CD1c-positive myeloid dendritic cell (primary cell): ENCODE results near the gene ASRGL1.
A peak's percentile ranks its signal among the peaks of the same experiment; 100 is the strongest.

Source experiments
- DNase-seq: peaks from one replicate; pipeline ENCODE4 v3.0.0-alpha.2; 2016; ENCODE audit errors: extremely low spot score

ASRGL1 gene

GRCh38 chr11:62393061-62393611, 55.9 kb downstream of the ASRGL1 start:
- peak; percentile 16 for DNase-seq

GRCh38 chr11:62393735-62394134, 56.5 kb downstream of the ASRGL1 start:
- DNase-seq: no peak

DNA sequence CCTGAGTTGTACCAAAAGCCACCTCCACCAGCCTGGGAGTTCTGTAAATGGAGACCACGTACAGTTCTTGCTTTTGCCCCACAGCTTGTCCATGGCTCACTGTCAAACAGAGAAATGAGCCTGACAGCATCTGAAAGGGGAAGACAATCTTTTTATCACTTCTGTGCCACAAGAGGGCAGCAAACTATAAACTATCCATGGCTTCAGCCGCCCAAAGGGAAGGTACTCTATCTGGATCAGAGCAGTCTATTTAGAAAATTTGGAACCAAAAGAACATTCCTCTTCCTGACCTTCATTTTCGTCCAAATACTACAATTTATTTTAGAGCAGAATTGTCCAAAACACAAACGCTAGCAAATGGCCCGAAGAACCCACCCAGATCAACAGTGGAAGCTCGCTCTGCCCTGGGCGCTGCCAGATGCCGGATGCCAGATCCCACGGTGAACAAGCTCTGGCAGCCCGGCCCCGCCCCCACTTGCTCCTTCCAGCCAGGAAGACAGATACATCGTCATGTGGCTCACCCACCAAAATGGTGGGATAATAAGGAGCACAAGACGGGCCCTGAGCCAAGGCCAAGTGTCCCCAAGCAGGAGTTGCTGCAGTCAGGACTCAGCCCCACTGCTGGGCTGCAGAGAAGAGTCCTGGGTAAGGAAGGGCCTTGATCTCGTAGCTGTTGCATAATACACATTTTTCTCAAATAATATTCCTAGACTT, 57.7 kb downstream of the ASRGL1 start:
- DNase-seq: peak; percentile 84

DNA sequence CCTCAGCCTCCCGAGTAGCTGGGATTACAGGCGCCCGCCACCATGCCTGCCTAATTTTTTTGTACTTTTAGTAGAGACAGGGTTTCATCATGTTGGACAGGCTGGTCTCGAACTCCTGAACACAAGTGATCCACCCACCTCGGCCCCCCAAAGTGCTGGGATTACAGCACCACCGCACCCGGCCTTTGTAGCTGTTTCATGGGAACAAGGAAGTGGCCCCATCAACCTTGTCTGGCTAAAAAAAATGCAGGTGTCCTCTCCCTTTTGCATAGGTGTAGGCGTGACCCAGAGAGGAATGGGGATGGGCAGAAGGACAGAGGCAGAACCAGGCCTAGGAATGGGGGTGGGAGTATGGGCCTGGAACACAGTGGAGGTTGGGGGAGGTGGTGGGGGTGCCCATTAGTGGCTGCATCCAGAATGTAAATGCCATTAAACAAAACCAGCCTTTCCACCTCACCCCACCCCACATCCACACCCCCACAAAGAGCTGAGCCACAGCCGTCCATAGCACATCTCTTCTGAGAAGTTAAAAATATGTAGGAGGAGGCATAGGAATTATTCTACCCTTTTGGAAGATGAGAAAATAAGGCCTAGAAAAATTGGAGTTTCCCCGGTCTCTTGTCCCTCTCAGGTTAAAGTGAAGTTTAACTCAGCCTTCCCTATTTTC, 58.8 kb downstream of the ASRGL1 start:
- DNase-seq: no peak

- DNase-seq: no peak
Measured at GRCh38 chr11:62398011-62398994, 61.1 kb downstream of the ASRGL1 start.

DNA sequence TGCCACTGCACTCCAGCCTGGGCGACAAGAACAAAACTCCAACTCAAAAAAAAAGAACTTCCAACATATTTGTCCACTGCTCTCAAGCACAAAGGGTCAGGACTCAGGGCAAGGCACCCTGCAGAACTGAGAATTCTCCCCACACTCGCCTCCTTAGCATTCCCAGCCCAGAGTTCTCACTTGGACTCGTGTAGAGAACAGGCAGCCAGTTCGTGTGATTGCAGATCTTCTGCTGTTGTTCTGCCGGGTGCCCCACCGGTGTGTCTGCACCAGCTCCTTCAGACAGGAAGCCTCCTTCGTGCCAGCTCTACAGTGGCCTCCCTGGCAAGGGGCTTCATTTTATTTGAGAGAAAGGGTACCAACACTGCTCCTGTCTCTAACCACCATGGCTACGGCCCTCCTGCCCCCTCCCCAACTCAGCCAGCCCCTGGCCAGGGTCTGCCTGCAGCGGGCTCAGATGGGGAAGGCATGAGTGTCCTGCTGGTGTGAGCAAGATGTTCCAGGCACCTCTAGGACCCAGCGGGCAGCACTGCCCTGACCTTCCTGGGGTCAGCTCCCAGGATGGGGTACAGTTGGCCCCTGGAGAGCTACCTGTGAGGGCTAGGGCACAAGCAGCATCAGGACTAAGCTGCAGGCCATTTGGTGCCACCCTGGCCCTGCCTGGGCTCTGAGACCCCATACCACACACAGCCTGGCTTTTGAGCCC, 62.1 kb downstream of the ASRGL1 start:
- DNase-seq: no peak

GRCh38 chr11:62399878-62400266, 62.6 kb downstream of the ASRGL1 start:
- no peak for DNase-seq

DNA sequence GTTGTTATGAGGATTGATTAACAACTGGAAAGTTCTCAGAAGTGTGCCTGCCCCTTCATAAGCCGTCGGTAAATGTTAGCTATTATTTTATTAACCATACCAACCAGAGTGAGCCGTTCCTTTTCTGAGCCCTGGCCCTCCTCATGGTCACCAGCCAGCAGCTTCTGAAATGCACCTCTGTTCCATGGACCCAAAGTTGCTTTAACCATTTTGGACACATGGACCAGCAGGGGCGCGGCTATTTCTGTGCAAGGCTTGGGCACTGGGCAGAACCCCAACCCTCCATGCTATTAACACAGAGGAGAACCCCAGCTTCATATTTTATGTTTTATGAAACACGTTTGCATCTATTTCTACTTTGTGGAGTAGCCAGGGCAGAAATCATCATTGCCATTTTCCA, 63.0 kb downstream of the ASRGL1 start:
- DNase-seq: no peak

- DNase-seq: no peak
Measured at GRCh38 chr11:62400760-62401159, 63.5 kb downstream of the ASRGL1 start.

GRCh38 chr11:62401356-62401755, 64.1 kb downstream of the ASRGL1 start:
- no peak for DNase-seq

GRCh38 chr11:62401811-62402210, 64.6 kb downstream of the ASRGL1 start:
- DNase-seq: no peak

DNA sequence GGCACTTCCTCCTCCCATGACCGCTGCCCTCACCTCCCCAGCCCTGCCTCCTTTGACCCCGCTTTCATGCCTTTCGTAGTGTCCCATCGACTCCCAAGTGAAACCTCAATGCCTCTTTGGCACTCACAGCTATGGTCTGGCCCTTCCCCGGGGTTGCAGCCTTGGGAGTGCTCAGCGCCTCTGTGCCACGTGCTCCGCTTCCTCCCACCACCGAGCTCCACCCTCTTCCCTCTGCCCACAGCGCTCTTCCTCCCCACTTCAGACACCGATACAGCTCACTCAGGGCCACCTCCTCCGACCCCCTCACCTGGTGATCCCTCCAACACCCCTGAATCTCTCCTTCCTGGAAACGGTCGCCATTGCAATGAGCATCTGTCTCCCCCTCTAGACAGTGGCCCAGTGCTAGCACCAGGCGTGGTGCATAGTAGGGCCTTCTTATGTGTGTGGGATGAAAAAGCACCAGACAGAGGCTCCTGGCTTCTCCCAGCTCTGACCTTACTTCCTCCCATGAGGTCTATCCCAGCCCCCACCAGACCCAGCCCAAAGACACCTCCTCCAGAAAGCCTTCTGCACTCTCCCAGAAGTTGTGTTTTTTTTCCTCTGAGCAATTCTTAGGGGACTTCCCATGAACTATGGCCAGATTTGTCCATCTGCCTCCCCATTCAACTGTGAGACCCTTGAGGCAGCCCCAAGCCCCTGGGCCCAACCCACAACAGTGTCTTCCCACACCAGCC, 65.1 kb downstream of the ASRGL1 start:
- peak; percentile 57 for DNase-seq

DNA sequence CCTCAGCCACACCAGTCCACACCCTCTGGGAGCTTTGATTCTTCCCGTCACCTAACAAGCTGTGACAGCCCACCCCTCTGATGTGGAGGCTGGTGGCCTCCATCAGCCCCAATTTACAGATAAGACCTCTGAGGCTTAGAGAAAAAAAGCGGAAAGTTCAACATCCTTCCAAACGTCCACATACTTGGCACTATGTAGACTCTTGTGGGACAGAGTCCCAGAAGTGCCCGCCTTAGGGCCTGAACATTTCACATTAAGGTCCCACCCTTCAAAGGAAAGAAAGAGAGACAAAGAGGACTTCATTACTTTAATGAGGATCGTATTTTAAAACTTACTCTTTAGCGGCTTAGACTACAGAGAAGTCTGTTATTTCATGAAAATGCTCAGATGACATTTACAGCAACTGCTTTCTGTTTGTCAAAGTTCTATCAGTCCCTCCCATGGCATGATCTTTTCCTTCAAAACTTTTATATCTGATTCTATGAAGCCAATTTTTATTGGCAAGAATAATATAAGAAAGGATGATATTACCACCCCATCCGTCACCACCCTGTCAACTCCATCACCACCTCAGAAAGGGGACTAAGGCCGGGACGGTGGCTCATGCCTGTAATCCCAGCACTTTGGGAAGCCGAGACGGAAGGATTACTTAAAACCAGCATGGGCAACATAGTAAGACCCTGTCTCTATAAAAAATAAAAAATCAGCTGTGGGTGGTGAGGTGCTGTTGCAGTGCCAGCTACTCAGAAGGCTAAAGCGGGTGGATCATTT, 65.9 kb downstream of the ASRGL1 start:
- DNase-seq: no peak

DNA sequence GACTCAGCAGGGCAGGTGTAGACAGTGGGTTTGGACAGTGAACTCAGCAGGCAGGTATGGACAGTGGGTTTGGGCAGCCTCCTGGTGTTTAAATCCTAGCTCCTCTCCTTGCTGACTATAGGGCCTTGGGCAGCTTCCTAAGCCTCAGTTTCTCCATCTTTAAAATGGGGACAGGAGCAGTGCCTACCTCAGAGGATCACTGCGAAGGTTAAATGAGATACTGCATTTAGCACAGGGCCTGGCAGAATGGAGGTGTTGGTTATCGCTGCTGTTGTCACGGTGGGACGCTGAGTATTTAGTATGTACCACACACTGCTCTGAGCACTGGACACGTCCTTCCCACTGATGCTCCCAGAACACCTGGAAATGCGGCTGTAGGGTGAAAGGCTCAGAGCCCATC, 67.2 kb downstream of the ASRGL1 start:
- DNase-seq: no peak

DNA sequence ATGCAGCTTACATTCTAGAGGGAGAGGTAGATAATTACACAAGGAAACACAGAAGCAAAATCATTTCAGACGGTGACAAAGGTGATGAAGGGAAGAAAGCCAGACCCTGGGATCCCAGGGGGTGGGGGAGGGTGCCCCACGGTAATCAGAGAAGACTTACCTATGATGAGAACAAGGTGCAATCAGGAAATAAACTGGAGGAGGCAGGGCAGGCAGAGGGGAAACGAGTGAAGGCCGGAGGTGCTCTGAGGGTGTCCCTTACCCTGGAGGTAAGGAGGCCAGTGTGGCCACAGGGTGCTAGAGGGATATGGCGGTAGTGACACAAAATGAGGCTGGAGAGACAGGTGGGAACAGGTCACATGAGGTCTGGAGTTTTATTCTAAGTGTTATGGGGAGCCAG, 67.7 kb downstream of the ASRGL1 start:
- DNase-seq: no peak

GRCh38 chr11:62406034-62406433, 68.8 kb downstream of the ASRGL1 start:
- no peak for DNase-seq

- no peak for DNase-seq
Measured at GRCh38 chr11:62409831-62410230, 72.6 kb downstream of the ASRGL1 start.

GRCh38 chr11:62410972-62411371, 73.7 kb downstream of the ASRGL1 start:
- DNase-seq: no peak

DNA sequence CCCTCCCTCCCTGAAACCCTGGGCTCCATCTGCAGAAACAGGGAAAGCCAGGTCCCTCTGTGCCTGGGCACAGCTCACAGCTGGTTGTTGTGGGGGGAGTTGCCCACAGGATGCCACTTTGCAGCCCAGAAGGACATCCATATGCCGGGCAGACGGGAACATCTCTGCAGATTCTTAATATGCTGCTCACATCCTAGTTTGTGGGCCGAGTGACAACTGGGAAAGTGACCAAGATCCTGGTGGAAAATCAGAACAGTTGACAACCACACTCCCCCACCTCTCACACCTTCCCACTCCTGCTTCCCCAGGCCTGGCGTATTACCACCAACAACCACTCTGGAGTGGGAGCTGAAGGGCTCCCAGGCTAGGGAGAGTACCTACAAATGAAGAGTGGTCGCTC, 74.3 kb downstream of the ASRGL1 start:
- no peak for DNase-seq
